HL-60 (cell line): ENCODE results near the gene C16orf54.
"Not testable (repeated sequence)": the region's sequence is repeated elsewhere in the genome, so short reads cannot be mapped to it uniquely, and the experiment has no call there.

Experiments
- DNase-seq, 2 experiments: peaks; one replicate each; pipeline ENCODE4 v3.0.0-alpha.2; 2010 to 2020; ENCODE audit warnings: low read depth in 1 of 2, low spot score in 1 of 2
- H3K27ac ChIP-seq: fragments of 250-450 bp; sonication (Bioruptor Pico); replicated peaks from 2 replicates; pipeline ENCODE4 v1.5.1; 2020; ENCODE audit warnings: mild to moderate bottlenecking, moderate library complexity
- H3K27me3 ChIP-seq: fragments of 250-450 bp; sonication (Bioruptor Pico); 2 replicates; pipeline ENCODE4 v1.5.1; 2021; ENCODE audit warnings: mild to moderate bottlenecking, moderate library complexity; ENCODE audit not compliant: insufficient read depth, poor library complexity, severe bottlenecking
- H3K4me3 ChIP-seq: replicated peaks from 2 replicates; pipeline ENCODE4 v1.5.1; 2011; ENCODE audit warnings: mild to moderate bottlenecking, control low read depth, low read length; ENCODE audit not compliant: insufficient read depth
- CTCF ChIP-seq: IDR thresholded peaks from one replicate; pipeline ENCODE4 v1.5.1; 2011; ENCODE audit warnings: low read length, control low read depth, inconsistent platforms; ENCODE audit not compliant: insufficient read depth
- GABPA ChIP-seq: IDR thresholded peaks from 2 replicates; pipeline ENCODE4 v1.6.1; 2012; ENCODE audit warnings: low read depth
- POLR2AphosphoS5 ChIP-seq: IDR thresholded peaks from 2 replicates; pipeline ENCODE4 v1.6.1; 2012; ENCODE audit warnings: low read depth
- SPI1 ChIP-seq: IDR thresholded peaks from 2 replicates; pipeline ENCODE4 v1.6.1; 2012; ENCODE audit warnings: low read depth, mild to moderate bottlenecking, borderline replicate concordance
- TF ChIP-seq, protein P1 (sequence below): IDR thresholded peaks from 2 replicates; pipeline ENCODE4 v1.6.1; 2012; ENCODE audit warnings: low read depth; ENCODE audit not compliant: insufficient replicate concordance

C16orf54 gene

DNA sequence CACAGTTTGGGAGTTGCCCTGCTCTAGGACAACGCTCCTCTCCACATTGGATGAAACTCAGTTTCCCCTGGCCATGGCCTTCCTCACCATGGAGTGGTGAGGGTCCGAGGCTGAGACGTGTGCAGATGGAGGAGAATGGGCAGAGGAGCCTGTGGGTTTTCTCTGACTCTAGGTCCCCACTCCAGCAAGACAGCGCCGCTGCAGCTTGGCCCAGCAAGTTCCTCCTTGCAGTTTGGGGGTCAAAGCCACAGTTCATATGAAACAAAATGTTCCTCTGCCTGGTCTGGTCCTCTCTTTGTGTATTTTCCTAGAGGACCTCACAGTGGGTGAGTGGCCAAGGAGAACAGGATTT is 2.3 kb downstream of the C16orf54 start:
- no peak for TF ChIP-seq SPI1
- no peak for TF ChIP-seq GABPA
- no peak for TF ChIP-seq CTCF
- 0 out of 2 replicates have a peak, but pooled peaks have one; percentile 13 for TF ChIP-seq POLR2AphosphoS5
- TF ChIP-seq, protein P1, sequence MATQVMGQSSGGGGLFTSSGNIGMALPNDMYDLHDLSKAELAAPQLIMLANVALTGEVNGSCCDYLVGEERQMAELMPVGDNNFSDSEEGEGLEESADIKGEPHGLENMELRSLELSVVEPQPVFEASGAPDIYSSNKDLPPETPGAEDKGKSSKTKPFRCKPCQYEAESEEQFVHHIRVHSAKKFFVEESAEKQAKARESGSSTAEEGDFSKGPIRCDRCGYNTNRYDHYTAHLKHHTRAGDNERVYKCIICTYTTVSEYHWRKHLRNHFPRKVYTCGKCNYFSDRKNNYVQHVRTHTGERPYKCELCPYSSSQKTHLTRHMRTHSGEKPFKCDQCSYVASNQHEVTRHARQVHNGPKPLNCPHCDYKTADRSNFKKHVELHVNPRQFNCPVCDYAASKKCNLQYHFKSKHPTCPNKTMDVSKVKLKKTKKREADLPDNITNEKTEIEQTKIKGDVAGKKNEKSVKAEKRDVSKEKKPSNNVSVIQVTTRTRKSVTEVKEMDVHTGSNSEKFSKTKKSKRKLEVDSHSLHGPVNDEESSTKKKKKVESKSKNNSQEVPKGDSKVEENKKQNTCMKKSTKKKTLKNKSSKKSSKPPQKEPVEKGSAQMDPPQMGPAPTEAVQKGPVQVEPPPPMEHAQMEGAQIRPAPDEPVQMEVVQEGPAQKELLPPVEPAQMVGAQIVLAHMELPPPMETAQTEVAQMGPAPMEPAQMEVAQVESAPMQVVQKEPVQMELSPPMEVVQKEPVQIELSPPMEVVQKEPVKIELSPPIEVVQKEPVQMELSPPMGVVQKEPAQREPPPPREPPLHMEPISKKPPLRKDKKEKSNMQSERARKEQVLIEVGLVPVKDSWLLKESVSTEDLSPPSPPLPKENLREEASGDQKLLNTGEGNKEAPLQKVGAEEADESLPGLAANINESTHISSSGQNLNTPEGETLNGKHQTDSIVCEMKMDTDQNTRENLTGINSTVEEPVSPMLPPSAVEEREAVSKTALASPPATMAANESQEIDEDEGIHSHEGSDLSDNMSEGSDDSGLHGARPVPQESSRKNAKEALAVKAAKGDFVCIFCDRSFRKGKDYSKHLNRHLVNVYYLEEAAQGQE, result no peak
- H3K27ac ChIP-seq, result peak overlapping the region; percentile 100
- peak in 1 of 2 experiments; percentile 46 for DNase-seq
- H3K4me3 ChIP-seq, result no peak overlapping the region
- H3K27me3 ChIP-seq, result no peaks in the 10 kb centered on the region

GRCh38 chr16:29742683-29743275 is 3.0 kb downstream of the C16orf54 start:
- DNase-seq, result no peak
- no peak for TF ChIP-seq CTCF
- Histone ChIP-seq H3K4me3 (no peak overlapping the region), H3K27ac (no peak overlapping the region), H3K27me3 (no peaks in the 10 kb centered on the region)

GRCh38 chr16:29740630-29741015 is 5.2 kb downstream of the C16orf54 start:
- not testable (repeated sequence) for H3K27me3 ChIP-seq, H3K4me3 ChIP-seq
- peak in 1 of 2 experiments; percentile 53 for DNase-seq
- H3K27ac ChIP-seq, result peak overlapping the region; percentile 64
- peak; percentile 86; the same call in 1 of the 2 replicates for TF ChIP-seq SPI1

DNA sequence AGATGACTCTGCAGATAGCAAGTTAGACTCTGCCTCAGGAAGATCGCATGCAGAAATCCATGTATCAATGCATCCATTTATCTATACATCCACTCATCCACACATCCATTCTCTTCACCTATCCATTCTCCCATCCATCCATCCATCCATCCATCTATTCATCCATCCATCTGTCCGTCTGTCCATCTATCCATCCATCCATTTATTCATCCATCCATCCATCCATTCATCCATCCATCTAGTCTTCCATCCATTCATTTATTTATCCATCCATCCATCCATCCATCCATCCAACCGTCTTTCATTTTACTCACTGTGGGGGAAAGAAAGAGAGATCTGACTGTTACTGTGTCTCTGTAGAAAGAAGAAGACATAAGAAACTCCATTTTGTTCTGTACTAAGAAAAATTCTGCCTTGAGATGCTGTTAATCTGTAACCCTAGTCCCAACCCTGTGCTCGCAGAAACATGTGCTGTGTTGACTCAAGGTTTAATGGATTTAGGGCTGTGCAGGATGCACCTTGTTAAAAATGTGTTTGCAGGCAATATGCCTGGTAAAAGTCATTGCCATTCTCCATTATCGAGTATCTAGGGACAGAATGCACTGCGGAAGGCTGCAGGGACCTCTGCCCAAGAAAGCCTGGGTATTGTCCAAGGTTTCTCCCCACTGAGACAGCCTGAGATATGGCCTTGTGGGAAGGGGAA is 5.7 kb downstream of the C16orf54 start:
- H3K27me3 ChIP-seq, H3K4me3 ChIP-seq, DNase-seq: not testable (repeated sequence)
- H3K27ac ChIP-seq, result peak overlapping the region; percentile 64

DNA sequence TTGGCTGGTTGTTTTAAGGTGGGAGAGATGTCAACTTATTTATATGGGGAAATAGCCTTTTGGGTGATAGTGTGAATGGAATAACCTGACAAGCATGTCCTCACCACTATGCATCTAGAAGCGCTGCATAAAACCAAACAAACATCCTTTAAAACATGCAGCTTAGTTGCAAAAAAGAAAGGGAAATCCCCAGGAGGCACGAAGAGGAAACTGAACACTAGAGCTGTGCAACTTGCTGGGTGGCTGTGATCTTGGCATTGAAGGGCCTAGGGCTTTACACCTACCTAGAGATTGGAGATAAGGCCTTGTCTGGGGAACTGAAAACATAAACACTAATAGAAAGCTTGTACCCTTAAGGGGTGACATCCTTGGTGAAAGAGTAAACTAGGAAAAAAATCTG is 7.3 kb downstream of the C16orf54 start:
- TF ChIP-seq SPI1 (no peak), POLR2AphosphoS5 (no peak), CTCF (no peak), GABPA (no peak)
- TF ChIP-seq, protein P1, result no peak
- DNase-seq, result peak in 1 of 2 experiments; percentile 47
- Histone ChIP-seq H3K27me3 (no peaks in the 10 kb centered on the region), H3K27ac (0 out of 2 replicates have a peak overlapping the region, but pooled peaks have one; percentile 12), H3K4me3 (no peak overlapping the region)
